Posterior cingulate gyrus (tissue), 11 donors: Measurements from ENCODE around the gene MEIOSIN.
"Not testable (repeated sequence)": the region's sequence is repeated elsewhere in the genome, so short reads cannot be mapped to it uniquely, and the experiment has no call there.

Experiments
- DNase-seq, 10 donors: peaks; one replicate each; pipeline versions ENCODE4 v3.0.0 to v3.0.0-alpha.2; 2020 to 2021; ENCODE audit warnings: mixed read lengths in 3 of 10
- intact Hi-C: fragments of 100-400 bp; cut with DNase I; formaldehyde crosslinking; loops from one replicate; pipeline ENCODE4 v1.15.1; 2023

The MEIOSIN gene

GRCh38 chr19:45717131-45717982, 15.9 kb upstream of the MEIOSIN start:
- intact Hi-C loops = loop anchor here (1.0 kb wide), 1 partner anchor 25 kb away; the partner anchor contains the start of gene QPCTL

GRCh38 chr19:45717983-45718650, 15.1 kb upstream of the MEIOSIN start:
- intact Hi-C loops = loop anchor here (1.0 kb wide), 1 partner anchor 26 kb away; the partner anchor contains the start of gene QPCTL
- no peak for DNase-seq

More at GRCh38 chr19:45717131-45717982, 15.9 kb upstream of the MEIOSIN start:
- DNase-seq = peak; percentile 98 to 100 (median 99)

- intact Hi-C loops, DNase-seq: not testable (repeated sequence)
Observed at GRCh38 chr19:45720065-45720464, 13.2 kb upstream of the MEIOSIN start.

GRCh38 chr19:45728683-45729082, 4.6 kb upstream of the MEIOSIN start:
- intact Hi-C loops = not testable (repeated sequence)
- peak in 1 of 10 donors; percentile 75 for DNase-seq

GRCh38 chr19:45729800-45730290, 3.4 kb upstream of the MEIOSIN start:
- intact Hi-C loops = loop anchor here (5.0 kb wide), 1 partner anchor 37 kb away; the partner anchor contains the start of gene SIX5
- peak in 1 of 10 donors; percentile 38 for DNase-seq

GRCh38 chr19:45730368-45731288, 2.6 kb upstream of the MEIOSIN start, which contains the start of gene FBXO46:
Gene FBXO46, minus strand, starts transcription at chr19:45730896. Its CDS starts 17,401 bp downstream, at chr19:45713495.
- intact Hi-C loops = loop anchor here (5.0 kb wide), 1 partner anchor 37 kb away; the partner anchor contains the start of gene SIX5
- peak; percentile 96 to 99 (median 98) for DNase-seq

GRCh38 chr19:45739498-45740439, 6.5 kb downstream of the MEIOSIN start:
- intact Hi-C loops = no loop called here

GRCh38 chr19:45742969-45743368, 9.7 kb downstream of the MEIOSIN start:
- intact Hi-C loops = no loop called here
- no peak for DNase-seq

More at GRCh38 chr19:45739498-45740439, 6.5 kb downstream of the MEIOSIN start:
- DNase-seq = no peak

- DNase-seq = no peak
- intact Hi-C loops = no loop called here
Observed at GRCh38 chr19:45745606-45746005, 12.4 kb downstream of the MEIOSIN start.

- intact Hi-C loops = no loop called here
Observed at GRCh38 chr19:45746866-45747265, 13.6 kb downstream of the MEIOSIN start.

GRCh38 chr19:45747513-45747912, 14.3 kb downstream of the MEIOSIN start:
- no peak for DNase-seq
- intact Hi-C loops = no loop called here

More at GRCh38 chr19:45746866-45747265, 13.6 kb downstream of the MEIOSIN start:
- DNase-seq = no peak

GRCh38 chr19:45751483-45751882, 18.2 kb downstream of the MEIOSIN start:
- DNase-seq, intact Hi-C loops: not testable (repeated sequence)

- intact Hi-C loops = no loop called here
- DNase-seq = no peak
Observed at GRCh38 chr19:45752639-45753038, 19.4 kb downstream of the MEIOSIN start.

GRCh38 chr19:45753548-45753947, 20.3 kb downstream of the MEIOSIN start:
- DNase-seq = no peak

GRCh38 chr19:45754323-45754722, 21.1 kb downstream of the MEIOSIN start:
- DNase-seq = no peak
- intact Hi-C loops = no loop called here

More at GRCh38 chr19:45753548-45753947, 20.3 kb downstream of the MEIOSIN start:
- intact Hi-C loops = no loop called here

- DNase-seq = no peak
- intact Hi-C loops = no loop called here
Observed at GRCh38 chr19:45757695-45758094, 24.5 kb downstream of the MEIOSIN start.

GRCh38 chr19:45758921-45759320, 25.7 kb downstream of the MEIOSIN start:
- intact Hi-C loops = no loop called here
- no peak for DNase-seq

GRCh38 chr19:45761714-45762113, 28.5 kb downstream of the MEIOSIN start:
- intact Hi-C loops = no loop called here
- DNase-seq = peak in 1 of 10 donors; percentile 84
